ENCODE results near the gene MORN1. TPM values are rescaled to one million over a fixed set of nuclear protein-coding genes. Genes with fewer than 3 reads are reported as not detected.

Gene MORN1
- total and polyA plus RNA-seq, 10 donors: 1.9 to 13.5 (median 6.9) TPM

- no peak for DNase-seq
- H3K27me3 ChIP-seq (replicated peaks in 1 of 7): peaks cover 0 to 11% (median 0%) of the 10 kb centered on the region in 7 donors
- H3K9me3 ChIP-seq: no peaks in the 10 kb centered on the region
- 91 to 97% (median 95%) methylated on average over 22 of the region's 22 CpGs for WGBS, 5 donors
- intact Hi-C loops (cut with DNase I; ENCODE audit: low total_unique reads): no loop called here
- H3K27ac ChIP-seq: peak overlapping the region in 1 of 8 donors; percentile 22
- TF ChIP-seq POLR2AphosphoS5 (IDR thresholded peaks at IDR 0.05) (peak in 1 of 3 donors; percentile 44), POLR2A (IDR thresholded peaks at IDR 0.05) (no peak)
- TF ChIP-seq, protein P1, sequence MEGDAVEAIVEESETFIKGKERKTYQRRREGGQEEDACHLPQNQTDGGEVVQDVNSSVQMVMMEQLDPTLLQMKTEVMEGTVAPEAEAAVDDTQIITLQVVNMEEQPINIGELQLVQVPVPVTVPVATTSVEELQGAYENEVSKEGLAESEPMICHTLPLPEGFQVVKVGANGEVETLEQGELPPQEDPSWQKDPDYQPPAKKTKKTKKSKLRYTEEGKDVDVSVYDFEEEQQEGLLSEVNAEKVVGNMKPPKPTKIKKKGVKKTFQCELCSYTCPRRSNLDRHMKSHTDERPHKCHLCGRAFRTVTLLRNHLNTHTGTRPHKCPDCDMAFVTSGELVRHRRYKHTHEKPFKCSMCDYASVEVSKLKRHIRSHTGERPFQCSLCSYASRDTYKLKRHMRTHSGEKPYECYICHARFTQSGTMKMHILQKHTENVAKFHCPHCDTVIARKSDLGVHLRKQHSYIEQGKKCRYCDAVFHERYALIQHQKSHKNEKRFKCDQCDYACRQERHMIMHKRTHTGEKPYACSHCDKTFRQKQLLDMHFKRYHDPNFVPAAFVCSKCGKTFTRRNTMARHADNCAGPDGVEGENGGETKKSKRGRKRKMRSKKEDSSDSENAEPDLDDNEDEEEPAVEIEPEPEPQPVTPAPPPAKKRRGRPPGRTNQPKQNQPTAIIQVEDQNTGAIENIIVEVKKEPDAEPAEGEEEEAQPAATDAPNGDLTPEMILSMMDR (IDR thresholded peaks at IDR 0.05 in 8 of 11, conservative IDR thresholded peaks at IDR 0.05 in 3 of 11): no peak
- peaks cover 30 to 63% (median 45%) of the 10 kb centered on the region in 6 donors for H3K4me1 ChIP-seq
- no peak overlapping the region for H3K4me3 ChIP-seq
- H3K36me3 ChIP-seq: peaks cover 3 to 67% (median 64%) of the 10 kb centered on the region in 6 donors
These were observed 87.1 kb downstream of the MORN1 start for GRCh38 chr1:2304282-2304681.

- intact Hi-C loops (cut with DNase I; ENCODE audit: low total_unique reads): no loop called here
- Histone ChIP-seq H3K9me3 (no peaks in the 10 kb centered on the region), H3K36me3 (peaks cover 3 to 63% (median 60%) of the 10 kb centered on the region in 6 donors), H3K27ac (no peak overlapping the region), H3K4me1 (peaks cover 36 to 65% (median 50%) of the 10 kb centered on the region in 6 donors), H3K27me3 (replicated peaks in 1 of 7) (peaks cover 0 to 11% (median 0%) of the 10 kb centered on the region in 7 donors), H3K4me3 (no peak overlapping the region)
- TF ChIP-seq POLR2A (IDR thresholded peaks at IDR 0.05) (no peak), POLR2AphosphoS5 (IDR thresholded peaks at IDR 0.05) (no peak)
- TF ChIP-seq, protein P1 (IDR thresholded peaks at IDR 0.05 in 8 of 11, conservative IDR thresholded peaks at IDR 0.05 in 3 of 11): no peak
- DNase-seq: no peak
- WGBS, 5 donors: 90 to 95% (median 93%) methylated on average over 25 to 26 of the region's 26 CpGs
These were observed 87.6 kb downstream of the MORN1 start for GRCh38 chr1:2303781-2304180.

DNA sequence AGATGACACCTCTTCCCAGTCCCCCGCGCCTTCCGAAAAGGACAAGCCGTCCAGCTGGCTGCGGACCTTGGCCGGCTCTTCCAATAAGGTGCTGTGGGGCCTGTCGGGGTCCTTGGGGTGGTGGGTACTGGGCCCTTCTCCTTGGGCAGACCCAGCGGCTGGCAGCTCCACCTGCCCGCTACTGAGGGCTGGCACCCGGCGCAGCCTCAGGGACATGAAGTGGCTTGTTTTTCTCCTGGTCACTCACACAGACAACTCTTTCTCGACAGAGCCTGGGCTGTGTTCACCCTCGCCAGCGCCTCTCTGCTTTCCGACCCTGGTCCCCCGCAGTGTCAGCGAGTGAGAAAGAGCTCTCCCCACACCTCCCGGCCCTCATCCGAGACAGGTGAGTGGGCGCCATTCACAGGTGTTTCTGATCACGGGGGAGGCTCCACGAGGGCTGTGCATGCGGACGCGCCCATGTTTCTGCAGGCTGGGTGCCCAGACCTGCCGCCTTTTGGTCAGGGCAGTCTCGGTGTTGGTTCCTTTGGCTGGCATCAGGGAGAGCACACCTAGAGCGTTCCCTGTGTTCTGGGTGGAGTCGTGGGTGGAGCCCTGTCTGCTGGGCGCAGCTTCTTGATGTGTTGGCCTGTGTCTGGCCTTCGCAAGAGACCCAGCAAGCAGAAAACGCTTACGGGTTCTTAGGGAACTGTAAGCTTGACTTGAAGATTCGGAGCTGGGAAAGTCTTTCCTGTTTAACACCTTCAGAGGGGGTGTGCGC, 88.2 kb downstream of the MORN1 start:
- intact Hi-C loops (cut with DNase I; ENCODE audit: low total_unique reads): no loop called here
- TF ChIP-seq, protein P1 (IDR thresholded peaks at IDR 0.05 in 8 of 11, conservative IDR thresholded peaks at IDR 0.05 in 3 of 11): no peak
- peak in 1 of 3 donors; percentile 14 for TF ChIP-seq POLR2AphosphoS5 (IDR thresholded peaks at IDR 0.05)
- Histone ChIP-seq H3K9me3 (no peaks in the 10 kb centered on the region), H3K4me1 (peaks cover 39 to 70% (median 56%) of the 10 kb centered on the region in 6 donors), H3K36me3 (peaks cover 3 to 57% (median 55%) of the 10 kb centered on the region in 6 donors), H3K27ac (peak overlapping the region in 4 of 8 donors; percentile 20 to 96 (median 96)), H3K4me3 (no peak overlapping the region), H3K27me3 (replicated peaks in 1 of 7) (peaks cover 0 to 11% (median 0%) of the 10 kb centered on the region in 7 donors)
- DNase-seq: no peak
- 89 to 95% (median 94%) methylated on average over 22 to 35 of the region's 35 CpGs for WGBS, 5 donors

- intact Hi-C loops (cut with DNase I; ENCODE audit: low total_unique reads): no loop called here
- peak overlapping the region in 6 of 8 donors; percentile 85 to 98 (median 96) for H3K27ac ChIP-seq
- TF ChIP-seq POLR2AphosphoS5 (IDR thresholded peaks at IDR 0.05) (no peak), POLR2A (IDR thresholded peaks at IDR 0.05) (no peak)
- TF ChIP-seq, protein P1 (IDR thresholded peaks at IDR 0.05 in 8 of 11, conservative IDR thresholded peaks at IDR 0.05 in 3 of 11): no peak
- H3K4me3 ChIP-seq: no peak overlapping the region
- H3K4me1 ChIP-seq: peaks cover 39 to 78% (median 64%) of the 10 kb centered on the region in 6 donors
- peaks cover 0 to 11% (median 0%) of the 10 kb centered on the region in 7 donors for H3K27me3 ChIP-seq (replicated peaks in 1 of 7)
- no peaks in the 10 kb centered on the region for H3K9me3 ChIP-seq
- peaks cover 3 to 57% (median 47%) of the 10 kb centered on the region in 6 donors for H3K36me3 ChIP-seq
- no peak for DNase-seq
- 81 to 91% (median 86%) methylated on average over 13 to 24 of the region's 24 CpGs for WGBS, 5 donors
These were observed 88.9 kb downstream of the MORN1 start for GRCh38 chr1:2302292-2302925.
